IPS-20b (cell line): ENCODE data around the gene ZMIZ2.
A peak's percentile ranks its signal among the peaks of the same experiment; 100 is the strongest.

Experiments used
- H3K27ac ChIP-seq: one replicate; pipeline ENCODE4 v1.5.1; 2013; ENCODE audit warnings: low read length
- H3K27me3 ChIP-seq: 2 replicates; pipeline ENCODE4 v1.6.1; 2013; ENCODE audit warnings: mild to moderate bottlenecking, low read length, inconsistent platforms; ENCODE audit not compliant: insufficient read depth
- H3K36me3 ChIP-seq: 2 replicates; pipeline ENCODE4 v1.6.1; 2013; ENCODE audit warnings: low read depth, mild to moderate bottlenecking, inconsistent platforms, low read length, moderate library complexity; ENCODE audit not compliant: insufficient read depth
- H3K4me1 ChIP-seq: 2 replicates; pipeline ENCODE4 v1.6.1; 2013; ENCODE audit warnings: mild to moderate bottlenecking, control low read depth, inconsistent platforms, low read length, moderate library complexity; ENCODE audit not compliant: insufficient read depth
- H3K4me3 ChIP-seq: 2 replicates; pipeline ENCODE4 v1.5.1; 2013; ENCODE audit warnings: mild to moderate bottlenecking, low read length, inconsistent platforms
- H3K9ac ChIP-seq: 2 replicates; pipeline ENCODE4 v1.6.1; 2013; ENCODE audit warnings: low read depth, mild to moderate bottlenecking, inconsistent platforms, low read length, moderate library complexity
- H3K9me3 ChIP-seq: 2 replicates; pipeline ENCODE4 v1.6.1; 2013; ENCODE audit warnings: mild to moderate bottlenecking, low read depth, low read length, inconsistent platforms; ENCODE audit not compliant: insufficient read depth

Gene ZMIZ2

GRCh38 chr7:44733708-44734481 is 14.8 kb upstream of the ZMIZ2 start:
- H3K27ac ChIP-seq: no peak overlapping the region
- H3K4me3 ChIP-seq: no peak overlapping the region

GRCh38 chr7:44735403-44736165 is 13.1 kb upstream of the ZMIZ2 start:
- H3K4me1 ChIP-seq: no peaks in the 10 kb centered on the region
- no peak overlapping the region for H3K9ac ChIP-seq
- H3K27me3 ChIP-seq: no peaks in the 10 kb centered on the region
- no peaks in the 10 kb centered on the region for H3K36me3 ChIP-seq
- H3K27ac ChIP-seq: no peak overlapping the region
- H3K4me3 ChIP-seq: no peak overlapping the region
- H3K9me3 ChIP-seq: no peaks in the 10 kb centered on the region

More at GRCh38 chr7:44733708-44734481, 14.8 kb upstream of the ZMIZ2 start:
- no peaks in the 10 kb centered on the region for H3K4me1 ChIP-seq
- no peaks in the 10 kb centered on the region for H3K9me3 ChIP-seq
- no peaks in the 10 kb centered on the region for H3K36me3 ChIP-seq
- no peak overlapping the region for H3K9ac ChIP-seq
- H3K27me3 ChIP-seq: no peaks in the 10 kb centered on the region

GRCh38 chr7:44736896-44737295 is 11.8 kb upstream of the ZMIZ2 start:
- H3K27me3 ChIP-seq: no peaks in the 10 kb centered on the region
- H3K27ac ChIP-seq: no peak overlapping the region
- no peaks in the 10 kb centered on the region for H3K4me1 ChIP-seq
- no peaks in the 10 kb centered on the region for H3K36me3 ChIP-seq
- no peak overlapping the region for H3K4me3 ChIP-seq
- H3K9ac ChIP-seq: no peak overlapping the region
- H3K9me3 ChIP-seq: no peaks in the 10 kb centered on the region

GRCh38 chr7:44738051-44738723 is 10.5 kb upstream of the ZMIZ2 start:
- Histone ChIP-seq H3K27me3 (no peaks in the 10 kb centered on the region), H3K4me3 (no peak overlapping the region), H3K4me1 (no peaks in the 10 kb centered on the region), H3K27ac (no peak overlapping the region), H3K9ac (no peak overlapping the region), H3K9me3 (no peaks in the 10 kb centered on the region), H3K36me3 (no peaks in the 10 kb centered on the region)

- H3K9me3 ChIP-seq: no peaks in the 10 kb centered on the region
- H3K36me3 ChIP-seq: no peaks in the 10 kb centered on the region
- H3K27me3 ChIP-seq: no peaks in the 10 kb centered on the region
- no peaks in the 10 kb centered on the region for H3K4me1 ChIP-seq
- H3K27ac ChIP-seq: no peak overlapping the region
- no peak overlapping the region for H3K4me3 ChIP-seq
- no peak overlapping the region for H3K9ac ChIP-seq
Observed at GRCh38 chr7:44738876-44739665, 9.6 kb upstream of the ZMIZ2 start.

GRCh38 chr7:44740055-44740454 is 8.6 kb upstream of the ZMIZ2 start:
- Histone ChIP-seq H3K36me3 (no peaks in the 10 kb centered on the region), H3K4me1 (no peaks in the 10 kb centered on the region), H3K9ac (no peak overlapping the region), H3K27ac (no peak overlapping the region), H3K27me3 (no peaks in the 10 kb centered on the region), H3K4me3 (no peak overlapping the region), H3K9me3 (no peaks in the 10 kb centered on the region)

- Histone ChIP-seq H3K9me3 (no peaks in the 10 kb centered on the region), H3K9ac (no peak overlapping the region), H3K4me1 (peaks cover 5% of the 10 kb centered on the region; the same call in 1 of the 2 replicates), H3K27me3 (no peaks in the 10 kb centered on the region), H3K27ac (no peak overlapping the region), H3K4me3 (no peak overlapping the region), H3K36me3 (no peaks in the 10 kb centered on the region)
Observed at GRCh38 chr7:44743750-44744149, 4.9 kb upstream of the ZMIZ2 start.

- Histone ChIP-seq H3K9ac (peak overlapping the region; percentile 81; the same call in 1 of the 2 replicates), H3K9me3 (no peaks in the 10 kb centered on the region), H3K27me3 (no peaks in the 10 kb centered on the region), H3K36me3 (peaks cover 13% of the 10 kb centered on the region), H3K4me1 (peaks cover 9% of the 10 kb centered on the region), H3K4me3 (peak overlapping the region; percentile 85), H3K27ac (no peak overlapping the region)
Observed at GRCh38 chr7:44748948-44749731, 493 bp downstream of the ZMIZ2 start.

GRCh38 chr7:44749992-44750391 is 1.3 kb downstream of the ZMIZ2 start:
- Histone ChIP-seq H3K27ac (no peak overlapping the region), H3K4me1 (peaks cover 9% of the 10 kb centered on the region), H3K27me3 (no peaks in the 10 kb centered on the region), H3K4me3 (peak overlapping the region; percentile 85), H3K36me3 (peaks cover 13% of the 10 kb centered on the region), H3K9me3 (no peaks in the 10 kb centered on the region), H3K9ac (peak overlapping the region; percentile 81; the same call in 1 of the 2 replicates)

- Histone ChIP-seq H3K36me3 (peaks cover 13% of the 10 kb centered on the region), H3K4me3 (peak overlapping the region; percentile 85; the same call in 1 of the 2 replicates), H3K27me3 (no peaks in the 10 kb centered on the region), H3K9me3 (no peaks in the 10 kb centered on the region), H3K4me1 (peaks cover 9% of the 10 kb centered on the region), H3K9ac (no peak overlapping the region), H3K27ac (no peak overlapping the region)
Observed at GRCh38 chr7:44750424-44750823, 1.8 kb downstream of the ZMIZ2 start.
